ENCODE measurements around the gene CEP63. TPM values are rescaled to one million over a fixed set of nuclear protein-coding genes. Genes with fewer than 3 reads are reported as not detected.
"Not testable (repeated sequence)": the region's sequence is repeated elsewhere in the genome, so short reads cannot be mapped to it uniquely, and the experiment has no call there.

The CEP63 gene
- total RNA-seq, 2 donors from 2014 or later, result 21.2 to 33.0 TPM

DNA sequence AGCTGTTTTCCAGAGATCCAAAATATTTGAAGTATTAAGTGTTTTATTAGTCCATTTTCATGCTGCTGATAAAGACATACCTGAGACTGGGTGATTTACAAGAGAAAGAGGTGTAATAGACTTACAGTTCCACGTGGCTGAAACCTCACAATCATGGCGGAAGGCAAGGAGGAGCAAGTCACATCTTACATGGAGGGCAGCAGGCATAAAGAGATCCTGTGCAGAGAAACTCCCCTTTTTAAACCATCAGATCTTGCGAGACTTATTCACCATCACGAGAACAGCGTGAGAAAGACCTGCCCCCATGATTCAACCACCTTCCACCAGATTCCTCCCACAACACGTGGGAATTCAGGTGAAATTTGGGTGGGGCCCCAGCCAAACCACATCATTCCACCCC lies 82.9 kb downstream of the CEP63 start:
- no peak overlapping the region for H3K9ac ChIP-seq (ENCODE audit: extremely low read depth, low read length, poor library complexity, severe bottlenecking)
- peaks cover 4% of the 10 kb centered on the region for H3K27me3 Mint-ChIP-seq (ENCODE audit: insufficient read depth)
- H3K4me1 ChIP-seq (ENCODE audit: control insufficient read depth, insufficient read depth, low read length), result no peaks in the 10 kb centered on the region
- TF ChIP-seq, protein P1, sequence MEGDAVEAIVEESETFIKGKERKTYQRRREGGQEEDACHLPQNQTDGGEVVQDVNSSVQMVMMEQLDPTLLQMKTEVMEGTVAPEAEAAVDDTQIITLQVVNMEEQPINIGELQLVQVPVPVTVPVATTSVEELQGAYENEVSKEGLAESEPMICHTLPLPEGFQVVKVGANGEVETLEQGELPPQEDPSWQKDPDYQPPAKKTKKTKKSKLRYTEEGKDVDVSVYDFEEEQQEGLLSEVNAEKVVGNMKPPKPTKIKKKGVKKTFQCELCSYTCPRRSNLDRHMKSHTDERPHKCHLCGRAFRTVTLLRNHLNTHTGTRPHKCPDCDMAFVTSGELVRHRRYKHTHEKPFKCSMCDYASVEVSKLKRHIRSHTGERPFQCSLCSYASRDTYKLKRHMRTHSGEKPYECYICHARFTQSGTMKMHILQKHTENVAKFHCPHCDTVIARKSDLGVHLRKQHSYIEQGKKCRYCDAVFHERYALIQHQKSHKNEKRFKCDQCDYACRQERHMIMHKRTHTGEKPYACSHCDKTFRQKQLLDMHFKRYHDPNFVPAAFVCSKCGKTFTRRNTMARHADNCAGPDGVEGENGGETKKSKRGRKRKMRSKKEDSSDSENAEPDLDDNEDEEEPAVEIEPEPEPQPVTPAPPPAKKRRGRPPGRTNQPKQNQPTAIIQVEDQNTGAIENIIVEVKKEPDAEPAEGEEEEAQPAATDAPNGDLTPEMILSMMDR (conservative IDR thresholded peaks at IDR 0.05), result no peak
- H3K4me3 ChIP-seq (ENCODE audit: low read length), result no peak overlapping the region
- peaks cover 43% of the 10 kb centered on the region for H3K9me3 Mint-ChIP-seq
- peaks cover 8% of the 10 kb centered on the region for H3K36me3 Mint-ChIP-seq (ENCODE audit: low read depth)
- no peak for DNase-seq
- H3K9me3 ChIP-seq (ENCODE audit: control insufficient read depth, low read length), result peaks cover 30% of the 10 kb centered on the region
- no peak overlapping the region for H3K27ac ChIP-seq (ENCODE audit: low read depth, low read length)
- H3K27ac Mint-ChIP-seq, result no peak overlapping the region
- H3K4me3 Mint-ChIP-seq, result no peak overlapping the region
- no peaks in the 10 kb centered on the region for H3K4me1 Mint-ChIP-seq
- H3K27me3 ChIP-seq (ENCODE audit: control insufficient read depth, insufficient read depth, low read length, poor library complexity, severe bottlenecking), result no peaks in the 10 kb centered on the region
- no peaks in the 10 kb centered on the region for H3K36me3 ChIP-seq (ENCODE audit: control insufficient read depth, insufficient read depth, low read length)
- 72 to 74% methylated on average over 6 of the region's 6 CpGs for WGBS, 2 experiments (ENCODE audit: insufficient coverage in 1 of 2, insufficient read length in 1 of 2)

DNA sequence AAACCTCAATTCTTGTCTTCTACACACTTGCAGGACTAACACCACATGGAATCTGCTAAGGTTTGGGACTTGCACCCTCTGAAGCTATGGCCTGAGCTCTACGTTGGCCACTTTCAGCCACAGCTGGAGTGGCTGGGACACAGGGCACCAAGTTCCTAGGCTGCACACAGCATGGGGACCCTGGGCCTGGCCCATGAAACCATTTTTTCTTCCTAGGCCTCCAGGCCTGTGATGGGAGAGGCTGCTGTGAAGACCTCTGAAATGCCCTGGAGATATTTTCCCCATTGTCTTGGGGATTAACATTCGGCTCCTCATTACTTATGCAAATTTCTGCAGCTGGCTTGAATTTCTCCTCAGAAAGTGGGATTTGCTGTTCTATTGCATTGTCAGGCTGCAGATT lies 84.0 kb downstream of the CEP63 start:
- WGBS, 2 experiments (ENCODE audit: insufficient coverage in 1 of 2, insufficient read length in 1 of 2), result 83 to 96% methylated on average over 2 of the region's 2 CpGs
- H3K4me3 Mint-ChIP-seq, result not testable (repeated sequence)

DNA sequence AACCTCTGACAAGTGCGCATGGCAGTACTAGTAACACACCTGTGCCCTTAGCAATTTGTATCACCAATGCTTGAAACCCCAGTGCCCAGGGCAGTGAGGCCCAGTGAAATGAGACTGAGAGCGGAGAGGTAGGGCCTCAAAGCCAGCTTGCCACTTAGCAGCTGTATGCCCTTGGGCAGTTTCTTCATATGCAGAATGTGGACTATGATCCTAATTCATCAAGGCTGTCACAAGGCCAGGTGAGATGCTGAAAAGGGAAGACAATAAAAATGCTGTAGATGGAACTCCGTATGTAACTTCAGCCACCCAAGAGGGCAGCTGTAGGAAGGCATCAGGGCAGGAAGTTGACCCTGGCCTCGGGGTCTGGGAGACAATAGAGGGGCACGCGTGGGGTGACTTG lies 90.6 kb downstream of the CEP63 start:
- Mint-ChIP-seq H3K9me3 (peaks cover 18% of the 10 kb centered on the region), H3K27me3 (ENCODE audit: insufficient read depth) (no peaks in the 10 kb centered on the region), H3K36me3 (ENCODE audit: low read depth) (no peaks in the 10 kb centered on the region), H3K4me1 (no peaks in the 10 kb centered on the region), H3K4me3 (no peak overlapping the region), H3K27ac (no peak overlapping the region)
- H3K36me3 ChIP-seq (ENCODE audit: control insufficient read depth, insufficient read depth, low read length), result no peaks in the 10 kb centered on the region
- no peak overlapping the region for H3K4me3 ChIP-seq (ENCODE audit: low read length)
- 88 to 97% methylated on average over 5 to 6 of the region's 6 CpGs for WGBS, 2 experiments (ENCODE audit: insufficient coverage in 1 of 2, insufficient read length in 1 of 2)
- H3K4me1 ChIP-seq (ENCODE audit: control insufficient read depth, insufficient read depth, low read length), result no peaks in the 10 kb centered on the region
- H3K9ac ChIP-seq (ENCODE audit: extremely low read depth, low read length, poor library complexity, severe bottlenecking), result no peak overlapping the region
- TF ChIP-seq, protein P1 (conservative IDR thresholded peaks at IDR 0.05), result no peak
- DNase-seq, result no peak
- H3K27me3 ChIP-seq (ENCODE audit: control insufficient read depth, insufficient read depth, low read length, poor library complexity, severe bottlenecking), result no peaks in the 10 kb centered on the region
- H3K27ac ChIP-seq (ENCODE audit: low read depth, low read length), result no peak overlapping the region
- H3K9me3 ChIP-seq (ENCODE audit: control insufficient read depth, low read length), result no peaks in the 10 kb centered on the region

More for the DNA sequence above, 84.0 kb downstream of the CEP63 start:
- not testable (repeated sequence) for H3K4me1 ChIP-seq (ENCODE audit: control insufficient read depth, insufficient read depth, low read length); H3K36me3 Mint-ChIP-seq (ENCODE audit: low read depth); H3K4me3 ChIP-seq (ENCODE audit: low read length); H3K4me1 Mint-ChIP-seq; DNase-seq; H3K27me3 Mint-ChIP-seq (ENCODE audit: insufficient read depth); H3K9ac ChIP-seq (ENCODE audit: extremely low read depth, low read length, poor library complexity, severe bottlenecking); H3K27ac Mint-ChIP-seq; H3K27me3 ChIP-seq (ENCODE audit: control insufficient read depth, insufficient read depth, low read length, poor library complexity, severe bottlenecking); H3K36me3 ChIP-seq (ENCODE audit: control insufficient read depth, insufficient read depth, low read length); H3K27ac ChIP-seq (ENCODE audit: low read depth, low read length)
- H3K9me3 Mint-ChIP-seq, result peaks cover 43% of the 10 kb centered on the region
- peaks cover 30% of the 10 kb centered on the region for H3K9me3 ChIP-seq (ENCODE audit: control insufficient read depth, low read length)

DNA sequence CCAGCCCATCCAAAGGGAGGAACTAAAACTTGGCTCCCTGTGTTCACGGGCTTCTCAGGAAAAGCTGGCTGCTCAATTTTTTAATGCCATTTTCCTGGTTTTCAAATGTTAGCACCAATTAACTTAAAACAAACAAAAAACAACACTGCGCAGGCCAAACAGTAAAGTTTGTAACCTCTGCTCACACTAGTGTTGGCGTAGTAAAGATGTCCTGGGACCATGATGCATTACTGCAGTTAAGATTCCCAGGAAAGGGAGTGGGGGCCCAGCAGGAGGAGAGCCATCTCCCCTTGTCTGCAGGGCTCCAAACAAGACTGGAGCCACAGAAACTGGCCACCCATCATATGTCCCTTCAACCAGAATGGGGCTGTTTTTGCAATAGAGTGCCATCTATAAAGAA lies 91.0 kb downstream of the CEP63 start:
- 86 to 96% methylated on average over 3 of the region's 3 CpGs for WGBS, 2 experiments (ENCODE audit: insufficient coverage in 1 of 2, insufficient read length in 1 of 2)
- TF ChIP-seq, protein P1 (conservative IDR thresholded peaks at IDR 0.05), result no peak
- H3K4me1 Mint-ChIP-seq, result no peaks in the 10 kb centered on the region

More for the DNA sequence above, 91.0 kb downstream of the CEP63 start:
- H3K27ac ChIP-seq (ENCODE audit: low read depth, low read length), result no peak overlapping the region
- no peaks in the 10 kb centered on the region for H3K4me1 ChIP-seq (ENCODE audit: control insufficient read depth, insufficient read depth, low read length)
- no peak overlapping the region for H3K9ac ChIP-seq (ENCODE audit: extremely low read depth, low read length, poor library complexity, severe bottlenecking)
- Mint-ChIP-seq H3K27ac (no peak overlapping the region), H3K4me3 (no peak overlapping the region), H3K36me3 (ENCODE audit: low read depth) (no peaks in the 10 kb centered on the region), H3K27me3 (ENCODE audit: insufficient read depth) (no peaks in the 10 kb centered on the region), H3K9me3 (peaks cover 17% of the 10 kb centered on the region)
- no peaks in the 10 kb centered on the region for H3K36me3 ChIP-seq (ENCODE audit: control insufficient read depth, insufficient read depth, low read length)
- no peak overlapping the region for H3K4me3 ChIP-seq (ENCODE audit: low read length)
- no peak for DNase-seq
- no peaks in the 10 kb centered on the region for H3K27me3 ChIP-seq (ENCODE audit: control insufficient read depth, insufficient read depth, low read length, poor library complexity, severe bottlenecking)
- no peaks in the 10 kb centered on the region for H3K9me3 ChIP-seq (ENCODE audit: control insufficient read depth, low read length)

All from endodermal cell (in vitro differentiated cells).